Spleen (tissue), 11 donors: Measurements from ENCODE around the gene CKLF. TPM values are rescaled to one million over a fixed set of nuclear protein-coding genes. Genes with fewer than 3 reads are reported as not detected.

Experiments
- DNase-seq: peaks from one replicate; pipeline ENCODE4 v3.0.0-alpha.2; 2020
- H3K27ac ChIP-seq, 8 donors: fragments of 200-600 bp; sonication (generic) in 7 of 8; 1 replicate in 4 of 8; 2 replicates in 4 of 8; pipeline versions ENCODE4 v1.5.0 to v1.8.0; 2016 to 2021; ENCODE audit warnings: inconsistent platforms in 4 of 8, mild to moderate bottlenecking in 4 of 8, moderate library complexity in 1 of 8
- H3K27me3 ChIP-seq, 7 donors: fragments of 200-600 bp; sonication (generic) in 6 of 7; replicated peaks in 1 of 7; 1 replicate in 4 of 7; 2 replicates in 3 of 7; pipeline versions ENCODE4 v1.5.0 to v1.8.0; 2016 to 2021; ENCODE audit warnings: inconsistent platforms in 3 of 7, mild to moderate bottlenecking in 1 of 7
- H3K36me3 ChIP-seq, 6 donors: fragments of 200-600 bp; sonication (generic) in 5 of 6; 1 replicate in 4 of 6; 2 replicates in 2 of 6; pipeline versions ENCODE4 v1.5.0 to v1.8.0; 2016 to 2021; ENCODE audit warnings: inconsistent platforms in 2 of 6
- H3K4me1 ChIP-seq, 6 donors: fragments of 200-600 bp; sonication (generic) in 5 of 6; 1 replicate in 3 of 6; 2 replicates in 3 of 6; pipeline versions ENCODE4 v1.5.0 to v1.8.0; 2016 to 2021; ENCODE audit warnings: inconsistent platforms in 3 of 6
- H3K4me3 ChIP-seq, 8 donors: fragments of 200-600 bp; sonication (generic) in 7 of 8; 1 replicate in 4 of 8; 2 replicates in 4 of 8; pipeline versions ENCODE4 v1.5.0 to v1.8.0; 2016 to 2021; ENCODE audit warnings: inconsistent platforms in 4 of 8, mild to moderate bottlenecking in 4 of 8, moderate library complexity in 2 of 8
- H3K9me3 ChIP-seq, 8 donors: fragments of 200-600 bp; sonication (generic) in 7 of 8; 1 replicate in 4 of 8; 2 replicates in 4 of 8; pipeline versions ENCODE4 v1.5.0 to v1.8.0; 2016 to 2021; ENCODE audit warnings: inconsistent platforms in 4 of 8
- CTCF ChIP-seq, 11 experiments: fragments of 200-600 bp in 7 of 11; fragments of 450-650 bp in 4 of 11; sonication (generic) in 4 of 11; IDR thresholded peaks in 8 of 11; conservative IDR thresholded peaks in 3 of 11; 1 replicate in 7 of 11; 2 replicates in 4 of 11; pipeline versions ENCODE4 v1.4.0 to v1.8.0; 2016 to 2021; ENCODE audit warnings: antibody characterized with exemption in 11 of 11, inconsistent platforms in 4 of 11, mild to moderate bottlenecking in 1 of 11
- POLR2A ChIP-seq, 3 donors: fragments of 450-650 bp; IDR thresholded peaks; one replicate each; pipeline ENCODE4 v1.5.1; 2017; ENCODE audit warnings: antibody characterized with exemption in 3 of 3, mild to moderate bottlenecking in 1 of 3
- POLR2AphosphoS5 ChIP-seq, 3 donors: sonication (generic); formaldehyde crosslinking; IDR thresholded peaks; one replicate each; pipeline ENCODE4 v1.5.1; 2017; ENCODE audit warnings: antibody characterized with exemption in 3 of 3
- WGBS, 5 donors: extraction: QIAGEN DNeasy Blood & Tissue Kit in 3 of 5; methylation state at CpG; one replicate each; pipeline versions ENCODE4 v1.1.5 to v1.1.7; 2013 to 2018; 5-methylcytosine and 5-hydroxymethylcytosine counted together
- intact Hi-C: fragments of 100-400 bp; cut with DNase I; formaldehyde crosslinking; loops from one replicate; pipeline ENCODE4 v1.15.0; 2023; ENCODE audit warnings: low total_unique reads
- polyA plus RNA-seq, 3 donors: library from polyadenylated mRNA; stranded (reverse); fragments of 200-250 nt; gene quantifications; one replicate each; pipeline ENCODE4 v1.2.1, GENCODE V29; 2013
- total RNA-seq, 7 donors: library from RNA; depleted of rRNA in 3 of 7; stranded (reverse); fragments of >200 nt in 3 of 7; fragmentation: NEBNext Ultra II Directional in 4 of 7; extraction: Animal tissue kit (Norgen Biotek cat#: 25700) in 4 of 7; gene quantifications; one replicate each; pipeline versions ENCODE4 v1.1.0 to v1.2.1, GENCODE V29; 2016 to 2021
- donor health status: healthy with polysubstance abuse.
- donor health status: DM: no; HTN: no; CAD: no; lungs with moderate emphysema.
- donor health status: DM: no; HTN: no; CAD: no.
- donor health status: Bipolar disorder and iron deficiency.
- donor health status: healthy.
- donor health status: DM: no; HTN: no; CAD: no.
- donor health status: DM: yes; HTN: yes; CAD: no.

Gene CKLF
- total and polyA plus RNA-seq, 10 donors = 61.9 to 132 (median 75.4) TPM

- Histone ChIP-seq H3K4me1 (peaks cover 0 to 38% (median 16%) of the 10 kb centered on the region in 6 donors), H3K36me3 (peaks cover 0 to 7% (median 0%) of the 10 kb centered on the region in 6 donors), H3K4me3 (no peak overlapping the region), H3K27ac (no peak overlapping the region), H3K9me3 (no peaks in the 10 kb centered on the region), H3K27me3 (peaks cover 0 to 39% (median 19%) of the 10 kb centered on the region in 7 donors)
- 91 to 96% (median 93%) methylated on average over 5 of the region's 5 CpGs for WGBS, 5 donors
- no peak for DNase-seq
- intact Hi-C loops = no loop called here
- TF ChIP-seq POLR2AphosphoS5 (IDR thresholded peaks at IDR 0.05) = no peak
- no peak for TF ChIP-seq CTCF (IDR thresholded peaks at IDR 0.05 in 8 of 11, conservative IDR thresholded peaks at IDR 0.05 in 3 of 11)
- no peak for TF ChIP-seq POLR2A (IDR thresholded peaks at IDR 0.05)
These were observed 23.9 kb downstream of the CKLF start for GRCh38 chr16:66576296-66576695.

GRCh38 chr16:66578651-66579531 is 26.5 kb downstream of the CKLF start, which contains the start of gene CMTM2:
Gene CMTM2, plus strand, starts transcription at chr16:66579463. Its CDS starts 145 bp downstream, at chr16:66579608.
- intact Hi-C loops = no loop called here
- 8 to 22% (median 13%) methylated on average over 42 to 77 of the region's 77 CpGs for WGBS, 5 donors

GRCh38 chr16:66580605-66581209 is 28.3 kb downstream of the CKLF start:
- Histone ChIP-seq H3K27me3 (peaks cover 0 to 34% (median 19%) of the 10 kb centered on the region in 7 donors), H3K27ac (no peak overlapping the region), H3K9me3 (no peaks in the 10 kb centered on the region), H3K4me3 (no peak overlapping the region), H3K36me3 (no peaks in the 10 kb centered on the region), H3K4me1 (peaks cover 0 to 33% (median 22%) of the 10 kb centered on the region in 6 donors)
- intact Hi-C loops = no loop called here
- TF ChIP-seq POLR2A (IDR thresholded peaks at IDR 0.05) (no peak), CTCF (IDR thresholded peaks at IDR 0.05 in 8 of 11, conservative IDR thresholded peaks at IDR 0.05 in 3 of 11) (no peak), POLR2AphosphoS5 (IDR thresholded peaks at IDR 0.05) (no peak)
- WGBS, 5 donors = 88 to 93% (median 90%) methylated on average over 4 of the region's 4 CpGs
- DNase-seq = no peak

More at GRCh38 chr16:66578651-66579531, 26.5 kb downstream of the CKLF start, which contains the start of gene CMTM2:
- no peak within 1 kb of the TSS for H3K27ac ChIP-seq
- H3K36me3 ChIP-seq = no peaks in the 10 kb centered on the region
- H3K4me1 ChIP-seq = peaks cover 0 to 31% (median 16%) of the 10 kb centered on the region in 6 donors
- no peaks in the 10 kb centered on the region for H3K9me3 ChIP-seq
- H3K4me3 ChIP-seq = peak within 1 kb of the TSS; percentile 4 to 68 (median 38)
- peaks cover 0 to 39% (median 19%) of the 10 kb centered on the region in 7 donors for H3K27me3 ChIP-seq
- TF ChIP-seq POLR2AphosphoS5 (IDR thresholded peaks at IDR 0.05) (peak in 2 of 3 donors; percentile 23 to 58), CTCF (IDR thresholded peaks at IDR 0.05 in 8 of 11, conservative IDR thresholded peaks at IDR 0.05 in 3 of 11) (no peak), POLR2A (IDR thresholded peaks at IDR 0.05) (no peak)
- no peak for DNase-seq
